GM21390 (cell line): ENCODE measurements around the gene NFKBIE.
"Not testable (repeated sequence)": the region's sequence is repeated elsewhere in the genome, so short reads cannot be mapped to it uniquely, and the experiment has no call there.

Experiments used
- ATAC-seq: cut with Tn5 transposase; IDR thresholded peaks from one replicate; pipeline ENCODE4 v1.9.1; 2021; ENCODE audit not compliant: unreplicated experiment

NFKBIE gene

GRCh38 chr6:44247338-44248302 is 17.7 kb downstream of the NFKBIE start:
- ATAC-seq, result peak; percentile 25

GRCh38 chr6:44246663-44247337 is 18.6 kb downstream of the NFKBIE start, which contains the start of gene HSP90AB1:
Gene HSP90AB1, plus strand, starts transcription at chr6:44247101. Its CDS starts 1,529 bp downstream, at chr6:44248630.
- ATAC-seq, result peak; percentile 52

GRCh38 chr6:44245912-44246662 is 19.3 kb downstream of the NFKBIE start:
- peak; percentile 55 for ATAC-seq

- ATAC-seq, result no peak
Observed at GRCh38 chr6:44245391-44245911, 19.9 kb downstream of the NFKBIE start.

GRCh38 chr6:44243345-44243744 is 22.0 kb downstream of the NFKBIE start:
- ATAC-seq, result no peak

- no peak for ATAC-seq
Observed at GRCh38 chr6:44238687-44239350, 26.5 kb downstream of the NFKBIE start.

- ATAC-seq, result peak; percentile 87
Observed at GRCh38 chr6:44237813-44238433, 27.4 kb downstream of the NFKBIE start.

GRCh38 chr6:44237021-44237812 is 28.1 kb downstream of the NFKBIE start:
- peak; percentile 66 for ATAC-seq

GRCh38 chr6:44235891-44236516 is 29.3 kb downstream of the NFKBIE start:
- ATAC-seq, result no peak

GRCh38 chr6:44235269-44235668 is 30.1 kb downstream of the NFKBIE start:
- no peak for ATAC-seq

- ATAC-seq, result no peak
Observed at GRCh38 chr6:44234101-44235025, 31.0 kb downstream of the NFKBIE start.

GRCh38 chr6:44233567-44234100 is 31.7 kb downstream of the NFKBIE start:
- no peak for ATAC-seq

- no peak for ATAC-seq
Observed at GRCh38 chr6:44232676-44233566, 32.4 kb downstream of the NFKBIE start.

GRCh38 chr6:44231426-44231825 is 33.9 kb downstream of the NFKBIE start:
- ATAC-seq, result not testable (repeated sequence)

- ATAC-seq, result no peak
Observed at GRCh38 chr6:44230034-44230675, 35.2 kb downstream of the NFKBIE start.
